ENCODE results near the gene DOCK3. TPM values are rescaled to one million over a fixed set of nuclear protein-coding genes. Genes with fewer than 3 reads are reported as not detected.

DOCK3 gene
- total RNA-seq (1 to 10 TPM in 1 of 7 donors, under 1 TPM in 6; 0.21 to 2.1 (median 0.60) TPM), polyA plus RNA-seq (under 1 TPM; 0.08 to 0.38 (median 0.37) TPM)
- long read RNA-seq, donor 1: 0 reads
- long read RNA-seq, donor 2: 0 reads

GRCh38 chr3:50674349-50675178 is at the start of gene DOCK3:
TSS of gene DOCK3 (plus strand) at chr3:50674927. CDS start at chr3:50675264, 337 bp downstream.
- Histone ChIP-seq H3K9me3 (no peaks in the 10 kb centered on the region), H3K4me1 (peaks cover 0 to 18% (median 14%) of the 10 kb centered on the region in 6 donors), H3K36me3 (no peaks in the 10 kb centered on the region), H3K27ac (peak within 1 kb of the TSS in 1 of 8 donors; percentile 11), H3K4me3 (peak within 1 kb of the TSS; percentile 16 to 79 (median 46)), H3K27me3 (replicated peaks in 1 of 7) (peaks cover 6 to 78% (median 47%) of the 10 kb centered on the region in 7 donors)
- intact Hi-C loops (cut with DNase I; ENCODE audit: low total_unique reads): no loop called here
- DNase-seq: peak; percentile 86
- no peak for TF ChIP-seq POLR2AphosphoS5 (IDR thresholded peaks at IDR 0.05)
- TF ChIP-seq POLR2A (IDR thresholded peaks at IDR 0.05): no peak
- no peak for TF ChIP-seq CTCF (IDR thresholded peaks at IDR 0.05 in 8 of 11, conservative IDR thresholded peaks at IDR 0.05 in 3 of 11)
- 3 to 11% (median 5%) methylated on average over 9 to 89 of the region's 89 CpGs for WGBS, 5 donors

GRCh38 chr3:50625231-50626182 is 49.2 kb upstream of the DOCK3 start:
- intact Hi-C loops (cut with DNase I; ENCODE audit: low total_unique reads): no loop called here
- H3K27ac ChIP-seq: peak overlapping the region in 3 of 8 donors; percentile 70 to 96 (median 80)
- DNase-seq: no peak
- TF ChIP-seq POLR2AphosphoS5 (IDR thresholded peaks at IDR 0.05): no peak
- no peak for TF ChIP-seq POLR2A (IDR thresholded peaks at IDR 0.05)
- no peak for TF ChIP-seq CTCF (IDR thresholded peaks at IDR 0.05 in 8 of 11, conservative IDR thresholded peaks at IDR 0.05 in 3 of 11)
- WGBS, 5 donors: 68 to 81% (median 77%) methylated on average over 15 to 18 of the region's 18 CpGs
- H3K9me3 ChIP-seq: no peaks in the 10 kb centered on the region
- no peak overlapping the region for H3K4me3 ChIP-seq
- H3K27me3 ChIP-seq (replicated peaks in 1 of 7): no peaks in the 10 kb centered on the region
- peaks cover 0 to 49% (median 0%) of the 10 kb centered on the region in 6 donors for H3K36me3 ChIP-seq
- H3K4me1 ChIP-seq: peaks cover 13 to 100% (median 83%) of the 10 kb centered on the region in 6 donors

GRCh38 chr3:50626401-50626800 is 48.3 kb upstream of the DOCK3 start:
- H3K4me3 ChIP-seq: no peak overlapping the region
- H3K27ac ChIP-seq: peak overlapping the region in 3 of 8 donors; percentile 34 to 70 (median 37)
- TF ChIP-seq POLR2A (IDR thresholded peaks at IDR 0.05) (no peak), CTCF (IDR thresholded peaks at IDR 0.05 in 8 of 11, conservative IDR thresholded peaks at IDR 0.05 in 3 of 11) (no peak), POLR2AphosphoS5 (IDR thresholded peaks at IDR 0.05) (no peak)

More at GRCh38 chr3:50626401-50626800, 48.3 kb upstream of the DOCK3 start:
- intact Hi-C loops (cut with DNase I; ENCODE audit: low total_unique reads): no loop called here
- 56 to 81% (median 71%) methylated on average over 2 to 3 of the region's 3 CpGs for WGBS, 5 donors
- no peak for DNase-seq
- H3K9me3 ChIP-seq: no peaks in the 10 kb centered on the region
- no peaks in the 10 kb centered on the region for H3K27me3 ChIP-seq (replicated peaks in 1 of 7)
- peaks cover 0 to 52% (median 0%) of the 10 kb centered on the region in 6 donors for H3K36me3 ChIP-seq
- peaks cover 6 to 100% (median 84%) of the 10 kb centered on the region in 6 donors for H3K4me1 ChIP-seq

All from spleen (tissue), 13 donors.